HepG2 (cell line): ENCODE measurements around the gene WDR81. TPM values are rescaled to one million over a fixed set of nuclear protein-coding genes. Genes with fewer than 3 reads are reported as not detected.

Source experiments
- ATF4 ChIP-seq, 2 experiments: fragments of 450-650 bp in 1 of 2; sonication (generic) in 1 of 2; formaldehyde crosslinking; IDR thresholded peaks; 2 replicates each; pipeline versions ENCODE4 v1.5.0 to v1.8.0; 2020 to 2022; ENCODE audit warnings: mild to moderate bottlenecking in 1 of 2, missing genetic modification reagents in 1 of 2
- CBX1 ChIP-seq: IDR thresholded peaks from one replicate; pipeline ENCODE4 v1.6.1; 2016; ENCODE audit warnings: antibody characterized with exemption, low read depth
- E2F5 ChIP-seq: sonication (generic); formaldehyde crosslinking; conservative IDR thresholded peaks from 2 replicates; pipeline ENCODE4 v1.4.0; 2020; ENCODE audit warnings: missing genetic modification reagents
- ETV5 ChIP-seq: IDR thresholded peaks from 2 replicates; pipeline ENCODE4 v1.6.1; 2018; ENCODE audit warnings: missing biosample characterization, missing genetic modification reagents, inconsistent platforms, borderline replicate concordance
- GABPB1 ChIP-seq: IDR thresholded peaks from 2 replicates; pipeline ENCODE4 v1.6.1; 2016; ENCODE audit warnings: mild to moderate bottlenecking, missing genetic modification reagents, moderate library complexity, missing compliant biosample characterization
- HOXA5 ChIP-seq: sonication (generic); formaldehyde crosslinking; IDR thresholded peaks from 2 replicates; pipeline ENCODE4 v1.4.0; 2020; ENCODE audit warnings: missing genetic modification reagents
- MTA3 ChIP-seq: sonication (generic); formaldehyde crosslinking; IDR thresholded peaks from 2 replicates; pipeline ENCODE4 v1.4.0; 2020; ENCODE audit warnings: missing genetic modification reagents
- MXD1 ChIP-seq: sonication (generic); formaldehyde crosslinking; IDR thresholded peaks from 2 replicates; pipeline ENCODE4 v1.4.0; 2020; ENCODE audit warnings: mild to moderate bottlenecking, missing genetic modification reagents
- NFAT5 ChIP-seq: sonication (generic); formaldehyde crosslinking; IDR thresholded peaks from 2 replicates; pipeline ENCODE4 v1.4.0; 2020; ENCODE audit warnings: missing genetic modification reagents
- NR0B2 ChIP-seq: sonication (generic); formaldehyde crosslinking; IDR thresholded peaks from 2 replicates; pipeline ENCODE4 v1.4.0; 2020; ENCODE audit warnings: mild to moderate bottlenecking, missing genetic modification reagents
- PHF20 ChIP-seq: sonication (generic); formaldehyde crosslinking; IDR thresholded peaks from 2 replicates; pipeline ENCODE4 v1.5.0; 2020; ENCODE audit warnings: mild to moderate bottlenecking, missing genetic modification reagents
- PHF8 ChIP-seq: sonication (generic); formaldehyde crosslinking; IDR thresholded peaks from 2 replicates; pipeline ENCODE4 v1.5.0; 2020; ENCODE audit warnings: missing genetic modification reagents
- ZNF549 ChIP-seq: sonication (generic); formaldehyde crosslinking; IDR thresholded peaks from 2 replicates; pipeline ENCODE4 v1.5.0; 2020; ENCODE audit warnings: missing genetic modification reagents
- ZNF670 ChIP-seq: sonication (generic); formaldehyde crosslinking; IDR thresholded peaks from 2 replicates; pipeline ENCODE4 v1.8.0; 2022; ENCODE audit warnings: mild to moderate bottlenecking, missing genetic modification reagents, borderline replicate concordance
- polyA plus RNA-seq, 8 experiments: library from polyadenylated mRNA; depleted of rRNA in 3 of 8; stranded (reverse) in 7 of 8; unstranded in 1 of 8; fragments of >200 nt; fragmentation: Illumina TruSeq in 4 of 8; extraction: Trizol in 4 of 8; gene quantifications; 2 replicates each; pipeline versions ENCODE4 v1.2.1 to v1.2.3, GENCODE V29; 2011 to 2016; ENCODE audit warnings: low read depth in 4 of 8, missing spikeins in 1 of 8, mixed read lengths in 1 of 8; ENCODE audit not compliant: insufficient read depth in 1 of 8
- total RNA-seq, 5 experiments: library from RNA; depleted of rRNA; stranded (reverse); fragments of >200 nt; fragmentation: Illumina TruSeq; extraction: Trizol; gene quantifications; 2 replicates each; pipeline ENCODE4 v1.2.3, GENCODE V29; 2016; ENCODE audit warnings: low read depth in 1 of 5
- TF ChIP-seq, protein P1 (sequence below): sonication (generic); formaldehyde crosslinking; IDR thresholded peaks from 2 replicates; pipeline ENCODE4 v1.5.1; 2020; ENCODE audit warnings: missing genetic modification reagents, mild to moderate bottlenecking, borderline replicate concordance
- TF ChIP-seq, protein P2 (sequence below): sonication (generic); formaldehyde crosslinking; IDR thresholded peaks from 2 replicates; pipeline ENCODE4 v1.5.1; 2020; ENCODE audit warnings: mild to moderate bottlenecking, missing genetic modification reagents, moderate library complexity
- TF ChIP-seq, protein P3 (sequence below): sonication (generic); formaldehyde crosslinking; IDR thresholded peaks from 2 replicates; pipeline ENCODE4 v1.4.0; 2020; ENCODE audit warnings: low read depth, mild to moderate bottlenecking, missing genetic modification reagents

Gene WDR81
- total and polyA plus RNA-seq, 2 of the 13 experiments (the other 11 are each of a cell fraction or from before 2014, with no cell fraction given): 9.1 to 16.7 TPM

DNA sequence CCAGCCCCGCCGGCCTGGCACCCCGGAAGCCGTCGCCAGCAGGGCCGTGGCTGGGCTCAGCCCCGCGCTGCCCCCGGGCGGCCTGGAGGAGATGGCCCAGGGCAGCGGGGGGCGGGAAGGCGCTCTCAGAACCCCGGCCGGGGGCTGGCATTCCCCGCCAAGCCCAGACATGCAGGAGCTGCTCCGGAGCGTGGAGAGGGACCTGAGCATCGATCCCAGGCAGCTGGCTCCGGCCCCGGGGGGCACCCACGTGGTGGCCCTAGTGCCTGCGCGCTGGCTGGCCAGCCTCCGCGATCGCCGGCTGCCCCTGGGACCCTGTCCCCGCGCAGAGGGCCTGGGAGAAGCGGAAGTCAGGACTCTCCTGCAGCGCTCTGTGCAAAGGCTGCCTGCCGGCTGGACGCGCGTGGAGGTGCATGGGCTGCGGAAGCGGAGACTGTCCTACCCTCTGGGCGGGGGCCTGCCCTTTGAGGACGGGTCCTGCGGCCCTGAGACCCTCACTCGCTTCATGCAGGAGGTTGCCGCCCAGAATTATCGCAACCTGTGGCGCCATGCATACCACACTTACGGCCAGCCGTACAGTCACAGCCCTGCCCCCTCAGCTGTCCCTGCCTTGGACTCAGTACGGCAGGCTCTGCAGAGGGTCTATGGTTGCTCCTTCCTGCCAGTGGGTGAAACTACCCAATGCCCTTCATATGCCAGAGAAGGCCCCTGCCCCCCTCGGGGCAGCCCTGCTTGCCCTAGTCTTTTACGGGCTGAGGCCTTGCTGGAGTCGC is 551 bp downstream of the WDR81 start (continued):
- TF ChIP-seq NR0B2 (CRISPR knock-in tag): no peak
- no peak for TF ChIP-seq MTA3 (CRISPR knock-in tag)
- TF ChIP-seq, protein P1, sequence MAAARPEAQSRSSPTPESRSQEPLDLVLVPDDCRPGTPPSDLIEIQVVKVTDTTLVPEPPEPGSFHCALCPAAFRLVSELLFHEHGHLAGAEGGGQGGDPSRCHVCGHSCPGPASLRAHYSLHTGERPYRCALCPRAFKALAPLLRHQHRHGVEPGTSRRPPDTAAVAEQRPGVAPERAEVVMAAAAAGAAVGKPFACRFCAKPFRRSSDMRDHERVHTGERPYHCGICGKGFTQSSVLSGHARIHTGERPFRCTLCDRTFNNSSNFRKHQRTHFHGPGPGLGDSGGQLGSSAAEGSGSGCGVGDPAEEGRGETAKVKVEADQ (CRISPR knock-in tag): peak; percentile 58; the same call in 1 of the 2 replicates
- no peak for TF ChIP-seq CBX1
- TF ChIP-seq HOXA5 (CRISPR knock-in tag): 0 out of 2 replicates have a peak, but pooled peaks have one; percentile 36
- TF ChIP-seq ETV5 (CRISPR knock-in tag): peak; percentile 60; the same call in 1 of the 2 replicates
- TF ChIP-seq, protein P2, sequence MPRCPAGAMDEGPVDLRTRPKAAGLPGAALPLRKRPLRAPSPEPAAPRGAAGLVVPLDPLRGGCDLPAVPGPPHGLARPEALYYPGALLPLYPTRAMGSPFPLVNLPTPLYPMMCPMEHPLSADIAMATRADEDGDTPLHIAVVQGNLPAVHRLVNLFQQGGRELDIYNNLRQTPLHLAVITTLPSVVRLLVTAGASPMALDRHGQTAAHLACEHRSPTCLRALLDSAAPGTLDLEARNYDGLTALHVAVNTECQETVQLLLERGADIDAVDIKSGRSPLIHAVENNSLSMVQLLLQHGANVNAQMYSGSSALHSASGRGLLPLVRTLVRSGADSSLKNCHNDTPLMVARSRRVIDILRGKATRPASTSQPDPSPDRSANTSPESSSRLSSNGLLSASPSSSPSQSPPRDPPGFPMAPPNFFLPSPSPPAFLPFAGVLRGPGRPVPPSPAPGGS (CRISPR knock-in tag): peak; percentile 68; the same call in 1 of the 2 replicates
- TF ChIP-seq E2F5: peak; percentile 36; the same call in 1 of the 2 replicates
- peak; percentile 24; the same call in 1 of the 2 replicates for TF ChIP-seq NFAT5 (CRISPR knock-in tag)
- TF ChIP-seq, protein P3, sequence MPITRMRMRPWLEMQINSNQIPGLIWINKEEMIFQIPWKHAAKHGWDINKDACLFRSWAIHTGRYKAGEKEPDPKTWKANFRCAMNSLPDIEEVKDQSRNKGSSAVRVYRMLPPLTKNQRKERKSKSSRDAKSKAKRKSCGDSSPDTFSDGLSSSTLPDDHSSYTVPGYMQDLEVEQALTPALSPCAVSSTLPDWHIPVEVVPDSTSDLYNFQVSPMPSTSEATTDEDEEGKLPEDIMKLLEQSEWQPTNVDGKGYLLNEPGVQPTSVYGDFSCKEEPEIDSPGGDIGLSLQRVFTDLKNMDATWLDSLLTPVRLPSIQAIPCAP (CRISPR knock-in tag): no peak
- no peak for TF ChIP-seq ZNF670 (CRISPR knock-in tag)
- TF ChIP-seq ZNF549 (CRISPR knock-in tag): no peak
- 0 out of 2 replicates have a peak, but pooled peaks have one; percentile 3 for TF ChIP-seq PHF20 (CRISPR knock-in tag)
- peak; percentile 93; the same call in 1 of the 2 replicates for TF ChIP-seq MXD1 (CRISPR knock-in tag)
- TF ChIP-seq PHF8 (CRISPR knock-in tag): peak; percentile 33
- TF ChIP-seq ATF4 (CRISPR knock-in tag; IDR thresholded peaks at IDR 0.05): no peak
- TF ChIP-seq GABPB1 (CRISPR knock-in tag): peak; percentile 80
